HG02973 (cell line): ENCODE data around the gene ZBTB46.

Source experiments
- ATAC-seq: cut with Tn5 transposase; IDR thresholded peaks from one replicate; pipeline ENCODE4 v1.9.1; 2021; ENCODE audit warnings: moderate library complexity; ENCODE audit not compliant: unreplicated experiment

ZBTB46 gene

DNA sequence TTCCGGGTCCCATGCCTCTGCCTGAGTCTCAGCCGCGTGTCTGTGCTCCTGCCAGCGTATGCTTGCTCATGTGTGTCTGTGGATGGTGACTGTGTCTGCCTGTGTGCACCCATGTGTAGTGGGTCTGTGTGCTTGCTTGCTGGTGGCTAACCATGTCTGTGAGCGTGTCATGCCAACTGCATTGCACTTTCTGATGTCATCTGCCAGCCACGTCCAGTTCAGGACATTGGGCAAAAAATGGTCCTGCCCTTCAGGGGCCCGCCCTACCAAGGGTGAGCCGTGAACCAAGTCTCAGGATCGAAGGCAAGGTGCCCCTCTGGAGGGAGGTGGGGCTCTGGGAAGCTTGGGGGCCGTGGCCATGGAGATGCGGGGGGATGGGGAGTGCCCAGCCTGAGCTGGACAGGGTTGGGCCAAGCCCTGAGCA is 9.4 kb upstream of the ZBTB46 start:
- ATAC-seq: no peak

DNA sequence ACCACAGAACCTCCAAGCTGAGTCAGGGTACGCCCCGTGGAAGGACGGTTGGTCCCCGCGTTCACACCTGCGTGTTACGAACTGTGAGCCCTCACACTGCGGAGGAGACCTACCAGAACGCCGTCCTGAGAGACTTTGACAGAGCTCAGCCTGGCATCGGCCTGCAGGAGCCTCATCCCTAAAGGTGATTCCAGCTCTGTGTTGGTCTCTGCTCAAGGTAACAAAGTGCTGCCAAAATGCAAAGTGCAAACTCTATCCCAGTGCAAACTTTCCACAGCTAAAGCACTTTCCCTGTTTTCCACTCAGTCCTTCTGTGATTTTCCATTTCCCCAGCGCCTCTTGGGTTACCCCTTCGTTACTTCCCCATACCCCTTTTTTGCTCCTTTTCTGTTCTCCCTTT is 8.6 kb upstream of the ZBTB46 start:
- no peak for ATAC-seq

DNA sequence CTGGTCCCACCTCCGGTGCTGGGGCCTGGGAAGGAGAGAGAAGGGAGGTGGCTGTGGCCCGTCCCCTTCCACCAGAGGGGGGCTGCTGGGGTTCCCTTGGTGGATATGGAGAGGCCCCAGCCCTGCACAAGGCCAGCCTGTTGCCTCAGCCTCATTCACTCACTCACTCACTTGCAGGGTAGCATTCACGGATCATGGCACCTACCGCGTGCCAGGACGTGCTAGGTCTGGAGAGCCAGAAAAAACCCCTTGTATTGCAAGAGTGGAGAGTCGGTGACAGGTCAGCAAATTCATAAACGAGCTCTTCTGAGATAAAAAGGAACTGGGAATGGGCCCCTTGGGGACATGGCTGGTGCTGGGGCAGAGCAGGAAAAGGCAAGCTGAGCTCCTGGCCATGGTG is 6.4 kb upstream of the ZBTB46 start:
- no peak for ATAC-seq

DNA sequence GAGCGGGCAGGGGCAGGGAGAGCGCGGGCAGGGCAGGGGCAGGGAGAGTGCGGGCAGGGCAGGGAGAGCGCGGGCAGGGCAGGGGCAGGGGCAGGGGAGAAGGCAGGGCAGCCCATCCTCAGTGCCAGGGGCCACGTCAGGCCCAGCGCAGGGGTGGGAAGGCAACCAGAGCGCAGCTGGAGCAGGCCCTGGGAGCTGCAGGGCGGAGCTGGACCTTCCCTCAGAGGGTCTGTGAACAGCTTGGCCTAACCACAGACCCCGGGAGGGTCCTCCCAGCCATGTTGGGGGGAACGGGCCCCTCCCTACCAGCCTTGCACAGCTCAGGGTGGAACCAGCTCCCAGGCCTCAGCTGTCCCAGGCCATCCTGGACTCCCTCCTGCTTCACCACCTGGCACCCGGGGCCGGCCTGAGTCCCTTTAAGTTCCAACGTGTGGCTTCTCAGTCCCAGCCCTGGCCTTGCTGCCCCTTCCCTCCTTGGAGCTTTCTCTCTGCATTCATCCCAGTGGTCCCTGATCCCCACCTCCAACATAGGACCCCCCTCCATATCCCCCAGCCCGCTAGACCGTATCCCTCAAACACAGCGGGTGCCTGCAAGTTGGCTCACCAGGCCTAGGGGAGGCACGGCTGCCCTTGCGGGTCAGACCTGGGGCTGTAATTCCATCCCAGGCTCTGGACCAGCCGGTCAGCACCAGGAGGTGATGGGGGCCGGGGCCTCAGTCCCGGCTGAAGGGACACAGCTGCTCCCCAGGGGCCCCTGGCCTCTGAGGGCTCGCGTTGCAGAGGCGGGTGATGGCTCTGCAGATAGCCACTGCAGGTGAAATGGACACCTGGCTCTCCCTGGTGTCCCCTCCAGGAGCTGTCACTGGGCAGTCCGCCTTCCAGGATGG is 5.6 kb upstream of the ZBTB46 start:
- no peak for ATAC-seq

DNA sequence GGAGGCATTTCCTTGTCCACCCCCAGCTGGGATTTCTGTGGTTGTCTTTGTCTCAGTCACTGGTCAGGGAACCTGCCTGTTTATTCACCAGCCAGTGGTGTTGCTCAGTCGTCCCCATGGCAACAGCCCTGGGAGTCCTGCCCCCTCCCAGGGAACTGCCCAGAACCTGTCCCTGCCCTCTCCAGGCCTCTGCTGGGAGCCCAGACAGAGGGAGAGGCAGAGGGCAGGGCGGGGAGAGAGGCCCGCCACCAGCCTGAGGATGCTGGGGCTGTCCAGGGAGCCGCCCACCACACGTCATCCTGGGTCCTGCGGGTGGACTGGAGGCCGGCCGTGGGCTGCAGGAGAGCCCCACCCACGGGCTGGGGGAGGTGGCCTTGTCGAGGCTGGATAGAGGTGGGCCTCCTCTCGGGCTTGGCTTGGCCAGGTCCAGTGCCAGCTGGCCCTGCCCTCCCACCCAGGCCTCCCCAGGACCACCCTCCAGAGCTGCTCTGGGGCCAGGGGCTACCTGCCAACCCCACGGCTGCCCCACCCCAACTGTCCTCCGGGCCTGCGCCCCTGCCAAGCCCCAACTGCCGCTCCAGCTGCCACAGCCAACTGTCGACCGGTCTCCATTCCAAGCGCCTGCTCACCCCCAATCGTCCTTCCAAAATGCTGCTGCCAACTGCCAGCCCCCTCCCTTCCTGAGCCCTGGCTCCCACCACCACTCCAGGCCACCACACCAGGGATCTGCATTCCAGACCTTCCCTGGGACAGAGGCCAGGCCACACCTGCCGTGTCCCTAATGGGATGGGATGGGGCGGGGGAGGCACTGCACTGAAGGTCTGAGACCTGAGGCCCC is 4.2 kb upstream of the ZBTB46 start:
- no peak for ATAC-seq

DNA sequence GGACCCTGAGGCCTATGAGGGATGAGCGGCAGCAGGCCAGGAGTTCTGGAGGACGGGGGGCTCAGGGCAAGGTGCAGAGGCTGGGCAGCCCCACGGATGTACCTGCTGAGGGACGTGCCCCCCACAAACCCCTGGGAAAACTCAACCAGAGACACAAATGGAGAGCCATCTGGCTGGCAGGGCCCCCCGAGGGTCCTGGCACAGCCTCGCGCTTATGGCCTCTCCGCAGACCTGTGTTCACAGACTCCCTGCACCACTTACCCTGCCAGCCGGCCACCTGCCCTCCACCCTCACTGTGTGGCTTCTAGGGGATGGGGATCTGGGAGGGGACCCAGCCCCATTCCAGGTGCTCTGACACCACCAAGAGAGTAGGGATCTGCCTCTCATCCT is 3.4 kb upstream of the ZBTB46 start:
- ATAC-seq: no peak

DNA sequence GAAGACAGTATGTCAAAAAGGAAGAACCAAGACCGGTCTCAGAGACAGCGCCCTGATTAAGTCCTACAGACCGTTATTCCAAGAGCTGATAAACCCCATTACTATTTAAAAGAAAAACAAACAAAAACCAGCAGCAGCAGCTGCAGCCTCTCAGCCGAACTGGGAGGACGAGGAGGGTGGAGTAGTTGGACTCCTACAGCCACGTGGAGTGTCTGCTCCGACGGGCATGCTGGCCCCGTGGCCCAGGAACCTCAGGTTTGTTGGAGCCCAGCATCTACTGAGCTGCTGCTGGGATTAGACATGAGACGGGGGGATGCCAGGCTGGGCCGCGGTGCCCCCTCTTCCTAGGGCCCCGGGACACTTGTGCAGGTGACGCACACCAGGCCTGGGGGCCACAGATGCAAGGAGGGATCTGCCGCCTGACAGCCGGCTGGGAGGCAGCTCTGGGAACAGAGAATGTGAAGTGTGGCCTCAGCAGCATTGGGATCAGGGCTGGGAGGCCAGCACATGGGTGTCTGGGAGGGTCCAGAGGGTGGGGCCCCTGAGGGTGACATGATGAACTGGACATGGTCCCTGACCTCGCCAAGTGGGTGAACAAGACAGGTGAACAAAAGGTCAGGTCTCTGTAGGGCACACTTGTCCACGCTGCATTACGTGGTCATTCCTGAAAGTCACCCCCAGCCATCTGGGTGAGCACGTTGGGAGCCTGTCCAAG is 2.9 kb upstream of the ZBTB46 start:
- no peak for ATAC-seq

DNA sequence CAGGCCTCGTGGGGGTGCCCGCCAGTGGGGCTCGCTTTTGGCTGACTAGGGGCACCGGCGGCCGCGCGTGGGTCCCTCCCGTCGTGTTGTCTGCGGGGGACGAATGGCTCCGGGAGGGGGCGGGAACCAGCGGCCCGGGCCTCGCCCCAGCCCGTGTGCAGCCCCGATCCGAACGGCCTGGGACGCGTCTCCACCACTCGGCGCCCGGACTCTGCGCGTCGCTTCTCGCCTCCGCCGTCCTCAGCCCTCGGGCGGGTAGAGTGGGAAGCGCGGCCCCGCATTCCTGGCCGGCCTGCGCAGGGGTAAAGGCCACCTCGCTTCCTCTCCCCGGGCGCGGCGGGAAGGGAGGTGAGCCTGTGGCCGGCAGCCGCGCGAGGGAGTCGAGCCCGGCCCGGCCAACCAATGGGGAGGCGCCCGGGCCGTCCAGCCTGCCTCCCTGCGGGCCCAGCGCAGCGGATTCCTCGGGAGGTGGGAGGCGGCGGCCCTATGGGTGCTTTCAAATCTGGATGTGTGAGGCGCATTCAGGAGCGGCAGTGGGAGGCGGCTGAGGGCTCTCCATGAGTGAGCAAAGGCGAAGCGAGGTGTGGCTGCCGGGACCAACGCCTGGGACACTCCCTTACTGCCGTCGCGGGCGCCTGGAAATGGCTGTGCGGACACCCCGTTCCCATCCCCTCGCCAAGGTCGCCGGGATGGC is 1.1 kb upstream of the ZBTB46 start:
- ATAC-seq: no peak

DNA sequence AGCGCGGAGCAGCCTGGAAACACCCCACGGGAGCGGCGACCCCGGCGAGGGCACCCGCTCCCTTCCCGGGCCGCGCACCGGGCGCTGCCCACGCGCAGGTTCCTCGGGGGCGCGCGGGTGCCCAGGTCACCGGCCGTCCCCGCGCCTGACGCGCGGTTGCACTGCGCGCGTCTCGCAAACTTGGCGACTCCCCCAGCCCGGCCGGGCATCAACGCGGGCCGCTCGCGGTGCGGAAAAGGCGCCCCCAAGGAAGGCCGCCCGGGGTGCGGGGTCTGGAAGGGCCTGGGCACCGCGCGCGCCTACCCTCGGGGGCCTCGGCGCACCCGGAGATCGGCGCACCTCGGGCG is 555 bp upstream of the ZBTB46 start:
- ATAC-seq: no peak

DNA sequence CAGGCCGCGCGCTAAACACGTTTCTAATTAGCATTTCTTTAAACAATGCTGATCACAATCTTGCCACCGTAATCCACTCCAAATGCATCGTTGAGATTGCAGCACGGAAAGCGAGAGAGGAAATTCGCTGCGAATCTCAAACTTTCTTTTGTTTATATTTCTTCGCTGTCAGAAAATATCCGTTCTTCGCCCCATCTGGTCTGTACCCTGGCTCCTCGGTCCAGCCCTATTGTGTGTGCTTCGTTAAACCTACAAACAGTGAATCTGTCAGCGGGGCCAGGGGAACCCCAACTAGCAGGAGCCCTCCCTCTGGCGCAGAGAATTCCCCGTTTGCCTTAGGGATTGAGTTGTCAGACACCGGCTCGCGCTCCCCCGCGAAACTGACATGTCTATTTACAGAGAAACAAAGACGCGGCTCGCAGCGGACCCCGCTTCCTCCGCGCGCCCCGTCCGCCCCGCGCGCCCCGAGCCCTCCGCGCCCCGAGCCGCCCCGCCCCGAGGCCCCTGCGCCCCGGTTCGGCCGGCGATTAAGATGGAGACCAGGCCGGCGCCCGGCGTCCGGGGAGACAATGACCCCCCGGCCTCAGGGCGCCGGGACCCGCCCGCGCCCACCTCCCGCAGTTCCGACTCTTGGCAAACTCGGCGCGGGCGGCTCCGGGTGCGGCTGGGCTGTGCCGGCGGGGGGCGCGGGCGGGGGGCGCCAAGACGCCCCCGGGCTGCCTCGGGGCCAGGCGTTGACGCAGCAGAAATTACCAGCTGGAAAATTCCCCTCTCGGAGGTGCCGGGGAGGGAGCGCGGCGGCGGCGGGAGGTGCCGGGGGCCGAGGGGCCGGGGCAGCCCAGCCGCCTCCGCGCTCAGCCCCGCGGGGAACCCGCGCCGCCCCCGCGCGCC is 874 bp downstream of the ZBTB46 start:
- ATAC-seq: no peak

DNA sequence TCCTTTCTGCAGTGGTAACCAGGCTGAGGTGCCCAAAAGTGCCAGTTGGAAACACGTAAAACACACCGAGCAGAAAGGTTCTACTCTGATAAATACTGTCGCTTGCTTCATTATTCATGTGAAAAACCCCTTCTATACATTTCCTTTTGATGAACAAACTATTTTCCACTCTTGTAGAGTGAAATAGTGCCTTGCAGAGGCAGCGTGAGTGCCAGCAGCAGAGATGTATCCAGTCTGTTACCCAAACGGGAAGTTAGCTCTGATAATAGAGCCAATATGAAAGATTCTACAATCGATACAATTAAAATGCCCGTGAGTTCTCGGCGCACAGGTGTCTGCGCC is 1.5 kb downstream of the ZBTB46 start:
- ATAC-seq: no peak

DNA sequence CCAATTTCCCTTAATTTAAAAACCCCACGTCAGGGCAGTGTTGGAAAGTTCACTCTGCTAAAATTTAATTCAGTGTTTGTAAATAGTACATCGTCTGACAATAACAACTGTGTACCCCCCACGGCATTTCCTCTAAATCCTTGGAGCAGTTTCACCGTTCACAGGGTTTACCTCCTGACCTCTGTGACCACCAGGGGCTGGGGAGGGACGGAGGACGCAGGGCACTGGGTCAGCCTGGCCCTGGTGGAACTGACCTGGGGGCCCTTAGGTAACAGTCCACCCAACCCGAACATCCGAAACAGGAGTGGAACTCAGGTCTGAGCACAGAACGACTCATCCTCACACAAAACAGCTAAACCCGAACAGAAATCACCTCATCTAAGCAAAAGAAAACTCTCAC is 2.1 kb downstream of the ZBTB46 start:
- ATAC-seq: no peak

DNA sequence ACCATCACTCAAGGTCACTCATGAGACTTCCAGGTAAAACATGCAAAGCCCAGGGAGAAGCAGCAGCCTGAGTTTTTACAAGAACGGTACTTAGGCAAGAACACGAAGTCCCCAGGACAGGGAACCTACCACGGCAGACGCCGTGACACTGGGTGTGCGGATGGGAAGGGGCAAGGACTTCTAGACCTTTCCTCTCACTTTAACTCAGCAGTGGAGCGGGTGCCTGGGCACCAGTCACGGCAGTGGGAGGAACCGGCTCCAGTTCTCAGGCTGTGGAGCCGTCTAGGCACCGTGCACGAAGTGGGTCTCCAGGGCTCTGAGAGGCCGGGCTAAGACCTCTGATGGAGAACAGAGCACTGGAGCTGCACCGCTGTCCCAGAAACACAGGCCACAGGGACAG is 2.5 kb downstream of the ZBTB46 start:
- ATAC-seq: no peak

DNA sequence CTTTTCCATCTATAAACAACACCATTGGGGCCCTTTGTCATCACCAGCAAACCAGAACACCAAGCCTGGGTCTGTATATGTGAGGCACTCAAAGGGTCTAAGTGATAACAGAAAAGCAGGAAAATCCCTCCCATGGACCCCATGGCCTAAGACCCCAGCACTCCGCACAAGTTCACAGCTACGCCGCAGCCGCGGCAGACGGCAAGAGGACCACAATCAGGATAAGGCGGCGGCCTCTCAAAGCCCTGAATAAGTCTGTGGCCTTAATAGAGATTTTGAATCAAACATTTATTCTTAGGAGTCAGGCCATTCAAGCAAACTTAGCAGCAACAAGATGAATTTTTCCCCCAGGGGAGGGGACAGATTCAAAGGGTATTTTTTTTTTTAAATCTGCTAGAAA is 2.9 kb downstream of the ZBTB46 start:
- ATAC-seq: no peak

DNA sequence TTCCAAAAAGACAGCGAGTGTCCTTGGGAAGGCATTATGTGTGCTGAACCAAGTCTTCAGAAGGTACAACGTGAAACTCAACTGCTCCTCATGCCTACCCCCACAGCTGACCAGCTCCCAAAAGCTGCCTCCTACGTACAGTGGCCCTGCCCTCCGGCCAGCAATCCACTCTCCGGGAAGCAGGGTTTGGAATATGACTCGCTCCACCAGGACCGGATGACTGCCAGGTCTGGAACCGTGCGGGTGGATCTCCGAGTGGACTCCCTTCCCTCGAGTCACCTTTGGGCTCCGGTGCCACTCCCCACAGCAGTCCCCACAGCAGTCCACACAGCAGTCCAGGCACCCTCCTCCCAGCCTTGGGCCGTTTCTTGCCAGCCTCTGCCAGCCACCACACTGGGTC is 4.3 kb downstream of the ZBTB46 start:
- ATAC-seq: no peak

DNA sequence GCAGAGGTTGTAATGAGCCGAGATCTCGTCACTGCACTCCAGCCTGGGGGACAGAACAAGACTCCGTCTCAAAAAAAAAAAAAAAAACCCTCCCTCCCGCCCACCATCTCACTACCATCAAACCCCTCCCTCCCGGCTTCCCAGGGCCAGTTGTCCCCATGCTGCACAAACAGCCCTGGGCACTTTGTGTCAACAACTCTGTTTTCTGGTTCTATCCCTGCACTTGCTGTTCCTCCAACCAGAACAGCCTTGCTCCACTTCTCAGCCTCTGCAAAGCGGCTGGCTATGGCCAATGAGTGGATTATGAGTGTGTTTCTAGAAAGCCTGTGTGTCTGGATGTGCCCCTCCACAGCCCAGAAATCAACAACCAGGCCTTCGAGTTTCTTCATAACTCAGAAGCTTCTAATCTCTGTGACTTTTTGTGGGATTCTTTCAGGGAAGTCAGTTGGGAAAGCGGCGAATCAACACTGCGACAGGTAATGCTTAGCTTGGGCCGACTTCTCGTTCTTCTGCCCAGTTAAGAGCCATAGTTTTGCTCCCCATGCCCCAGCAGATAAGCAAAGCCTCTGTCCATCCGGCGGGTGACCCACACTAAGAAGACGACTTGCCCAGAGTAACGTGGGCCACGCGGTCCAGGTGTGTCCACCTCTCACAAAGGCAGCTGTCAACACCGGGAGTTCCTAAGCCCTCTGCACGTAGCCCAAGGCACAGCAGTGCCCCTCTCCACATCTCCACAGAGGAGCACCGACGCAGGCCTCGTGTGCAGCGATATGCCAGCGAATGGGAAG is 5.5 kb downstream of the ZBTB46 start:
- no peak for ATAC-seq

DNA sequence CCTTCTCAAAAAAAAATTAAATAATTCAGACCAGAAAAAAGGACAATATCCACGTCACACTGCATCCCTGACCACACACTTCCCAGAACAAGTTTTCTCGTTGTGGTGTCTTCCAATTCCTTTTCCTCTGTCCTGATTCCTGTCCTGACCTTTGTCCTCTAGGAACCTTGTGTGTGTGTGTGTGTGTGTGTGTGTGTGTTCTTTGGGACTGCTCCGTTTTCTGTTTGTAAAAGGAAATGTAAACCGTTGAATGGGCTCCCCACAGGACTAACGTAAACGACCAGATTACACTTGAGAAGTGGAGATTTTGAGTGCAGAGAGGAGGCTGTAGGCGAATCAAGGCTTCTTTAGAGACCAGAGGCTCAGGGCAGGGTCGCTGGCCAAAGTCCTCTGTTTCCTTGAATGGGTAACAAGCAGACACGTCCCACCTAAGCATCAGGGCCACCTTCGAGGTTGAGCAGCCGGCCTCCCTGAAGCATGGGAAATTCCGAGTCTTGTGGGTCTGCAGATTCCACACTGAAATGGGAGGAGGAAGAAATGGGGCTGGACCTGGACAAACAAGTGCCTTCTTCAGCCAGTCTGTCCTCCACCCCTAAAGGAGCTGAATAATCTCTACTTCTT is 7.3 kb downstream of the ZBTB46 start:
- no peak for ATAC-seq

DNA sequence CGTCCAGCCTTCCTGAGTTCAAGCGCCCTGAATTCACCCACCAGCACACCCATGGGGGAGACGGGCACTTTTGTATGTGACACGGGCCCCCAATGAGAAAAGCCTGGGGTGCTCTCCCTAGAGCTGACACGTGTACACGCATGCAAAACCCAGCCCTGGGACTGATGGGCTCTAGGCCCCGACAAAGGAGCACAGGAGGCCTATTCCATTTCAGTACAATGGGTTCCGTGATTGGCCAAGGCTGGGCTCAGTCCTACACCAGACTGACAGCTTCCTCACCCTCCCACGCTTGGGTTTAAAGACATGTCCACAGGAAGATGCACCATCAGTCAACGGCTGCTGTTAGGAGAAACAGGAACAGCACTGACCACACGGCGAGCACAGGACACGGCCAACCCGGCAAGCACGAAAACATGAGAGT is 8.8 kb downstream of the ZBTB46 start:
- ATAC-seq: no peak

DNA sequence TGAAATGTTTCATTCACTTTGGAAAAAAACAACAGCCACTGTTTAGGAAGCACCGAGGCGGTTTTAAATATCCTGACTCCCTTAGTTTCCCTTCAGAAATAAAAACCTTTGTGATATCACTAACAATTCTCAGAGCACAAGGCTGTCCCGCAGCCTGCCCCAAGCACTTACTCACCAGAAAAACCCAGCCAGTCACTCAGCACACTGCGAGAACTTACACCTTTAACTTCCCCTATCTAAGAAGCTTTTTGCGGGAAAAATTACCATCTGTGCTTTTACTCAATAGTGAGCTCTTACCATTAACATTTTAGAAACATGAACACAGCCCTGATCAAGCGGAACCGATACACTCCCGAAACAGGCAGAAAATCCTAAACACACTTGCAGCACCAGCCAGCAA is 9.3 kb downstream of the ZBTB46 start:
- no peak for ATAC-seq
